SH-SY5Y (cell line): ENCODE results near the gene PCBD2.

Experiments
- GATA2 ChIP-seq: IDR thresholded peaks from 2 replicates; pipeline ENCODE4 v1.6.1; 2011; ENCODE audit warnings: mild to moderate bottlenecking, low read depth, low read length
- GATA3 ChIP-seq: IDR thresholded peaks from 2 replicates; pipeline ENCODE4 v1.6.1; 2011; ENCODE audit warnings: low read depth, mild to moderate bottlenecking, low read length, moderate library complexity

- TF ChIP-seq GATA3 (no peak), GATA2 (no peak)
These were observed 53.1 kb downstream of the PCBD2 start for GRCh38 chr5:134957920-134958608.
